Gastroesophageal sphincter (tissue), 3 donors: ENCODE results near the gene MDM4.

Experiments
- CTCF ChIP-seq, 4 experiments: fragments of 200-600 bp in 2 of 4; fragments of 450-650 bp in 2 of 4; sonication (generic) in 1 of 4; IDR thresholded peaks; one replicate each; pipeline ENCODE4 v1.5.1; 2017 to 2019; ENCODE audit warnings: antibody characterized with exemption in 4 of 4, mild to moderate bottlenecking in 2 of 4, moderate library complexity in 2 of 4
- EP300 ChIP-seq: sonication (generic); formaldehyde crosslinking; IDR thresholded peaks from one replicate; pipeline ENCODE4 v1.6.1; 2017; ENCODE audit warnings: antibody characterized with exemption, mild to moderate bottlenecking
- POLR2A ChIP-seq, 2 donors: fragments of 450-650 bp; IDR thresholded peaks; one replicate each; pipeline ENCODE4 v1.6.1; 2017; ENCODE audit warnings: antibody characterized with exemption in 2 of 2, mild to moderate bottlenecking in 2 of 2, moderate library complexity in 1 of 2
- POLR2AphosphoS5 ChIP-seq: sonication (generic); formaldehyde crosslinking; IDR thresholded peaks from one replicate; pipeline ENCODE4 v1.6.1; 2017; ENCODE audit warnings: antibody characterized with exemption

- TF ChIP-seq POLR2A (IDR thresholded peaks at IDR 0.05) (no peak), POLR2AphosphoS5 (no peak), CTCF (IDR thresholded peaks at IDR 0.05) (no peak), EP300 (no peak)
Observed at GRCh38 chr1:204580862-204581261, 64.7 kb downstream of the MDM4 start.
